GM12872 (cell line): ENCODE measurements around the gene MTG2.

ENCODE experiments used
- CTCF ChIP-seq: IDR thresholded peaks from 3 replicates; pipeline ENCODE4 v1.5.1; 2011; ENCODE audit warnings: low read depth, mild to moderate bottlenecking, low read length, moderate library complexity; ENCODE audit not compliant: insufficient read depth

MTG2 gene

GRCh38 chr20:62237801-62238568, 55.2 kb downstream of the MTG2 start, which contains the start of gene OSBPL2:
OSBPL2 (plus strand) TSS chr20:62238521; CDS start chr20:62256185, 17,664 bp downstream.
- TF ChIP-seq CTCF, result no peak

- no peak for TF ChIP-seq CTCF
Observed at GRCh38 chr20:62238569-62239277, 55.9 kb downstream of the MTG2 start.

GRCh38 chr20:62239278-62239879, 56.6 kb downstream of the MTG2 start:
- no peak for TF ChIP-seq CTCF

- no peak for TF ChIP-seq CTCF
Observed at GRCh38 chr20:62240020-62240685, 57.3 kb downstream of the MTG2 start.

- no peak for TF ChIP-seq CTCF
Observed at GRCh38 chr20:62241506-62241905, 58.7 kb downstream of the MTG2 start.

- TF ChIP-seq CTCF, result no peak
Observed at GRCh38 chr20:62242176-62242575, 59.3 kb downstream of the MTG2 start.

GRCh38 chr20:62243106-62243505, 60.3 kb downstream of the MTG2 start:
- TF ChIP-seq CTCF, result no peak
